ENCODE data around the gene LLGL2. TPM values are rescaled to one million over a fixed set of nuclear protein-coding genes. Genes with fewer than 3 reads are reported as not detected.

Gene LLGL2
- total RNA-seq, 1 donor from 2014 or later, result 44.9 TPM

DNA sequence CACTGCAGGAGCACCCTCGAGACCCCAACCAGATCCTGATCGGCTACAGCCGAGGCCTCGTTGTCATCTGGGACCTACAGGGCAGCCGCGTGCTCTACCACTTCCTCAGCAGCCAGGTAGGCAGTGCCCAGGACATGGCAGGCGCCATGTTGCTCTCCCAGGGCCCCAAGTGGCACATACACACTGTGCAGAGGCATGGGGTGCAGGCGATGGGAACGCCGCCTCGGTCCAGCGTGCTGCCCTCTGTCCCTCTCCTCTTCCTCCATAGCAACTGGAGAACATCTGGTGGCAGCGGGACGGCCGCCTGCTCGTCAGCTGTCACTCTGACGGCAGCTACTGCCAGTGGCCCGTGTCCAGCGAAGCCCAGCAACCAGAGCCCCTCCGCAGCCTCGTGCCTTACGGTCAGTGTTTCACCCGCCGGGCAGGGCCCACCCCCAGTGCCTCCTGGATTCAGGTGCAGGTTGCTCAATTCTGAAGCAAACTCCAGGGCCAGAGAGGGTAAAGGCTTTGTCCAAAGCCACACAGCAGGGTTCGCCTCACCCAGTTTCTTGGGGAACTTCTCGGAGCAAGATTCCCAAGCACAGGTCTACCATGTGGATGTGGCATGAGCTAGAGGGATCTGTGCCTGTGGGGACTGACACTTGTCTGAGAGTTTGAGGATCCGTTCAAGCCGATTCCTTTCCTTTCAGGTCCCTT lies 37.7 kb downstream of the LLGL2 start:
- TF ChIP-seq, protein P1, sequence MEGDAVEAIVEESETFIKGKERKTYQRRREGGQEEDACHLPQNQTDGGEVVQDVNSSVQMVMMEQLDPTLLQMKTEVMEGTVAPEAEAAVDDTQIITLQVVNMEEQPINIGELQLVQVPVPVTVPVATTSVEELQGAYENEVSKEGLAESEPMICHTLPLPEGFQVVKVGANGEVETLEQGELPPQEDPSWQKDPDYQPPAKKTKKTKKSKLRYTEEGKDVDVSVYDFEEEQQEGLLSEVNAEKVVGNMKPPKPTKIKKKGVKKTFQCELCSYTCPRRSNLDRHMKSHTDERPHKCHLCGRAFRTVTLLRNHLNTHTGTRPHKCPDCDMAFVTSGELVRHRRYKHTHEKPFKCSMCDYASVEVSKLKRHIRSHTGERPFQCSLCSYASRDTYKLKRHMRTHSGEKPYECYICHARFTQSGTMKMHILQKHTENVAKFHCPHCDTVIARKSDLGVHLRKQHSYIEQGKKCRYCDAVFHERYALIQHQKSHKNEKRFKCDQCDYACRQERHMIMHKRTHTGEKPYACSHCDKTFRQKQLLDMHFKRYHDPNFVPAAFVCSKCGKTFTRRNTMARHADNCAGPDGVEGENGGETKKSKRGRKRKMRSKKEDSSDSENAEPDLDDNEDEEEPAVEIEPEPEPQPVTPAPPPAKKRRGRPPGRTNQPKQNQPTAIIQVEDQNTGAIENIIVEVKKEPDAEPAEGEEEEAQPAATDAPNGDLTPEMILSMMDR (IDR thresholded peaks at IDR 0.05), result no peak
- TF ChIP-seq POLR2A (IDR thresholded peaks at IDR 0.05), result no peak
- no peak for TF ChIP-seq POLR2AphosphoS5 (IDR thresholded peaks at IDR 0.05; ENCODE audit: insufficient read depth in 1 of 2, low read depth in 1 of 2)
- H3K4me3 ChIP-seq, result no peak overlapping the region
- no peaks in the 10 kb centered on the region for H3K27me3 ChIP-seq
- intact Hi-C loops (cut with DNase I), result no loop called here
- H3K36me3 ChIP-seq, result no peaks in the 10 kb centered on the region
- no peaks in the 10 kb centered on the region for H3K4me1 ChIP-seq
- H3K9me3 ChIP-seq, result no peaks in the 10 kb centered on the region
- H3K27ac ChIP-seq, result no peak overlapping the region
- no peak for DNase-seq (ENCODE audit: extremely low spot score in 2 of 2)

- peaks cover 0 to 5% of the 10 kb centered on the region in 2 donors for H3K36me3 ChIP-seq
Measured at GRCh38 chr17:75564195-75564594, 38.7 kb downstream of the LLGL2 start.

GRCh38 chr17:75565066-75565465 lies 39.6 kb downstream of the LLGL2 start:
- intact Hi-C loops (cut with DNase I), result no loop called here
- DNase-seq (ENCODE audit: extremely low spot score in 2 of 2), result no peak
- Histone ChIP-seq H3K36me3 (peaks cover 0 to 5% of the 10 kb centered on the region in 2 donors), H3K9me3 (no peaks in the 10 kb centered on the region), H3K4me3 (no peak overlapping the region), H3K27ac (no peak overlapping the region), H3K27me3 (no peaks in the 10 kb centered on the region), H3K4me1 (no peaks in the 10 kb centered on the region)
- TF ChIP-seq, protein P1 (IDR thresholded peaks at IDR 0.05), result no peak
- TF ChIP-seq POLR2AphosphoS5 (IDR thresholded peaks at IDR 0.05; ENCODE audit: insufficient read depth in 1 of 2, low read depth in 1 of 2), result peak; percentile 58 to 70

More at GRCh38 chr17:75564195-75564594, 38.7 kb downstream of the LLGL2 start:
- no peak overlapping the region for H3K27ac ChIP-seq
- DNase-seq (ENCODE audit: extremely low spot score in 2 of 2), result no peak
- H3K4me3 ChIP-seq, result no peak overlapping the region
- H3K4me1 ChIP-seq, result no peaks in the 10 kb centered on the region
- intact Hi-C loops (cut with DNase I), result no loop called here
- no peaks in the 10 kb centered on the region for H3K27me3 ChIP-seq
- H3K9me3 ChIP-seq, result no peaks in the 10 kb centered on the region
- TF ChIP-seq POLR2A (IDR thresholded peaks at IDR 0.05) (no peak), POLR2AphosphoS5 (IDR thresholded peaks at IDR 0.05; ENCODE audit: insufficient read depth in 1 of 2, low read depth in 1 of 2) (no peak)
- TF ChIP-seq, protein P1 (IDR thresholded peaks at IDR 0.05), result no peak

DNA sequence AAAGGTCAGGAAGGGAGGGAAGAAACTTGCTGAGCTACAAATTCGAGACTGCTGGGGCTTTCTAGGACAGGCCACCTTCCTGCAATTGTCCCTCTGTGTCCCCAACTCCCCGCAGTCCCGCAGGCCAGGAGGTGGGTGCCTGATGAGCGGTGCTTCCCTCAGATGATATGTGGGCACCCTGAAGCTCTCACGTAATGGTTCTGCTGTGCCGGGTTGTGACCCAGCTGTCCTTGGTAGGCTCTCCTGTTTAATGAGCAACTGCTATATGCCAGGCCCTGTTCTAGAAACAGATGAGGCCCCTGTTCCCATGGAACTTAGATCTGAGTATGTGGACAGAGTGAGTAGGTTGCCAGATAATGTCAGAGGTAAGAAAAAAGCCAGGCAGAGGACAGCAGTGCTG lies 40.1 kb downstream of the LLGL2 start:
- Histone ChIP-seq H3K36me3 (peaks cover 0 to 5% of the 10 kb centered on the region in 2 donors), H3K4me1 (no peaks in the 10 kb centered on the region), H3K4me3 (no peak overlapping the region), H3K9me3 (no peaks in the 10 kb centered on the region), H3K27ac (no peak overlapping the region), H3K27me3 (no peaks in the 10 kb centered on the region)
- intact Hi-C loops (cut with DNase I), result no loop called here
- no peak for TF ChIP-seq POLR2AphosphoS5 (IDR thresholded peaks at IDR 0.05; ENCODE audit: insufficient read depth in 1 of 2, low read depth in 1 of 2)
- TF ChIP-seq, protein P1 (IDR thresholded peaks at IDR 0.05), result no peak
- TF ChIP-seq POLR2A (IDR thresholded peaks at IDR 0.05), result no peak
- DNase-seq (ENCODE audit: extremely low spot score in 2 of 2), result no peak

DNA sequence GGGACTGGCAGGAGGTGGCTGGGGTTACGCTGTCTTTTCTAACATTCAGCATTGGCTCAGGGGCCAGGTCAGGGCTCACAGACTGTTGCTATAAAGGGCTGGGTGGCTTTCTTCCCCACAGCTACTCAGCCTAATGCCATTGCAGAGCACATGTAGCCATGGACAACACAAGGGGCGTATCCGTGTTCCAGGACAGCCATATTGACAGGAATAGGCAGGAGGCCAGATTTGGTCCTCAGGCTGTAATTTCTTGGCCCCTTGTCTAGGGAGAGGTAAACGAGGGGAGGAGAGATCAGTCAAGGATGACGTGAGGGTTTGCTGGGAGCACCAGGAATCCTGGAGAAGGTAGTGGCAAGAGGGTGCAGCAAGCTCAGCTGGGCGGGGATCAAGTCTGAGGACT lies 40.9 kb downstream of the LLGL2 start:
- H3K9me3 ChIP-seq, result no peaks in the 10 kb centered on the region
- H3K27me3 ChIP-seq, result no peaks in the 10 kb centered on the region
- no peaks in the 10 kb centered on the region for H3K4me1 ChIP-seq
- intact Hi-C loops (cut with DNase I), result no loop called here
- H3K36me3 ChIP-seq, result peaks cover 0 to 5% of the 10 kb centered on the region in 2 donors
- no peak overlapping the region for H3K4me3 ChIP-seq
- H3K27ac ChIP-seq, result no peak overlapping the region
- no peak for DNase-seq (ENCODE audit: extremely low spot score in 2 of 2)
- TF ChIP-seq, protein P1 (IDR thresholded peaks at IDR 0.05), result no peak
- TF ChIP-seq POLR2AphosphoS5 (IDR thresholded peaks at IDR 0.05; ENCODE audit: insufficient read depth in 1 of 2, low read depth in 1 of 2), result no peak
- TF ChIP-seq POLR2A (IDR thresholded peaks at IDR 0.05), result no peak

Data from vagina (tissue), 2 donors.